IMR-90 (cell line): ENCODE results near the gene ADGRA1. TPM values are rescaled to one million over a fixed set of nuclear protein-coding genes. Genes with fewer than 3 reads are reported as not detected.

ENCODE experiments used
- ATAC-seq: fragments of 200-7000 bp; cut with Tn5 transposase; 2 replicates; pipeline ENCODE4 v1.9.1; 2020; ENCODE audit warnings: low read depth, mild to moderate bottlenecking, moderate library complexity
- BruUV-seq: library from RNA; stranded (reverse); fragments of 400-500 nt; replicated peaks from 2 replicates; lab custom pipeline; 2021; lab: Mats Ljungman, UMichigan
- CTCF ChIA-PET: fragments of 300-600 bp; formaldehyde crosslinking; extraction: SDS; loops from one replicate; lab custom pipeline; 2021; ENCODE audit warnings: antibody characterized with exemption; lab: Yijun Ruan, JAX
- POLR2A ChIA-PET: fragments of 300-600 bp; sonication (Branson Sonifier 250); formaldehyde crosslinking; loops from one replicate; lab custom pipeline; 2022; ENCODE audit warnings: antibody characterized with exemption; ENCODE audit not compliant: unreplicated experiment; lab: Charles Lee
- DNase-seq: peaks from one replicate; pipeline ENCODE4 v3.0.0; 2013
- H2AFZ ChIP-seq: replicated peaks from 2 replicates; pipeline ENCODE3; 2013; ENCODE audit warnings: low read length, mild to moderate bottlenecking; ENCODE audit not compliant: poor library complexity
- H2AK5ac ChIP-seq: 2 replicates; pipeline ENCODE4 v1.6.1; 2013; ENCODE audit warnings: low read depth, low read length, inconsistent platforms
- H2AK9ac ChIP-seq: replicated peaks from 2 replicates; pipeline ENCODE3; 2013; ENCODE audit warnings: mild to moderate bottlenecking, low read depth, low read length, moderate library complexity; ENCODE audit not compliant: poor library complexity
- H2BK120ac ChIP-seq: 2 replicates; pipeline ENCODE4 v1.6.1; 2013; ENCODE audit warnings: low read depth, low read length, inconsistent platforms
- H2BK15ac ChIP-seq: 3 replicates; pipeline ENCODE4 v1.6.1; 2013; ENCODE audit warnings: low read depth, low read length, inconsistent platforms
- H2BK20ac ChIP-seq: 2 replicates; pipeline ENCODE4 v1.6.1; 2013; ENCODE audit warnings: low read depth, mild to moderate bottlenecking, inconsistent platforms, low read length, moderate library complexity
- H2BK5ac ChIP-seq: 2 replicates; pipeline ENCODE4 v1.6.1; 2013; ENCODE audit warnings: mild to moderate bottlenecking, low read depth, low read length, inconsistent platforms; ENCODE audit not compliant: poor library complexity, severe bottlenecking
- H3K14ac ChIP-seq: replicated peaks from 2 replicates; pipeline ENCODE4 v1.6.1; 2013; ENCODE audit warnings: low read depth, low read length, inconsistent platforms
- H3K18ac ChIP-seq: 2 replicates; pipeline ENCODE4 v1.6.1; 2013; ENCODE audit warnings: low read depth, low read length, control low read depth
- H3K23ac ChIP-seq: 2 replicates; pipeline ENCODE4 v1.6.1; 2013; ENCODE audit warnings: low read depth, low read length, inconsistent platforms
- H3K27ac ChIP-seq: 2 replicates; pipeline ENCODE4 v1.5.1; 2013; ENCODE audit warnings: mild to moderate bottlenecking, control low read depth, low read length; ENCODE audit not compliant: insufficient read depth
- H3K27me3 ChIP-seq: 2 replicates; pipeline ENCODE4 v1.6.1; 2013; ENCODE audit warnings: low read length; ENCODE audit not compliant: control insufficient read depth, insufficient read depth
- H3K36me3 ChIP-seq: 2 replicates; pipeline ENCODE4 v1.6.1; 2013; ENCODE audit warnings: low read length, mixed read lengths; ENCODE audit not compliant: control insufficient read depth, insufficient read depth
- H3K4ac ChIP-seq: 2 replicates; pipeline ENCODE4 v1.6.1; 2013; ENCODE audit warnings: low read depth, low read length, inconsistent platforms
- H3K4me1 ChIP-seq: 2 replicates; pipeline ENCODE4 v1.6.1; 2013; ENCODE audit warnings: low read length, mixed read lengths; ENCODE audit not compliant: control insufficient read depth, insufficient read depth
- H3K4me2 ChIP-seq: 2 replicates; pipeline ENCODE4 v1.6.1; 2013; ENCODE audit warnings: low read depth, mild to moderate bottlenecking, control low read depth, low read length, moderate library complexity
- H3K4me3 ChIP-seq: 2 replicates; pipeline ENCODE4 v1.5.1; 2013; ENCODE audit warnings: low read depth, mild to moderate bottlenecking, control low read depth, low read length, moderate library complexity; ENCODE audit not compliant: insufficient read depth
- H3K56ac ChIP-seq: 2 replicates; pipeline ENCODE4 v1.6.1; 2013; ENCODE audit warnings: low read length, inconsistent platforms; ENCODE audit not compliant: insufficient read depth; ENCODE audit errors: extremely low read depth
- H3K79me1 ChIP-seq, 2 experiments: 2 replicates each; pipeline ENCODE4 v1.6.1; 2013; ENCODE audit warnings: low read length in 2 of 2, inconsistent platforms in 1 of 2, low read depth in 1 of 2
- H3K9ac ChIP-seq: 2 replicates; pipeline ENCODE4 v1.6.1; 2013; ENCODE audit warnings: low read depth, low read length, control low read depth
- H3K9me1 ChIP-seq: 2 replicates; pipeline ENCODE4 v1.6.1; 2013; ENCODE audit warnings: low read length, inconsistent platforms; ENCODE audit not compliant: insufficient read depth
- H3K9me3 ChIP-seq: 2 replicates; pipeline ENCODE4 v1.6.1; 2013; ENCODE audit warnings: low read length; ENCODE audit not compliant: control insufficient read depth, insufficient read depth
- H4K20me1 ChIP-seq: 2 replicates; pipeline ENCODE4 v1.6.1; 2013; ENCODE audit warnings: low read length, inconsistent platforms; ENCODE audit not compliant: insufficient read depth
- H4K5ac ChIP-seq: 2 replicates; pipeline ENCODE4 v1.6.1; 2013; ENCODE audit warnings: mild to moderate bottlenecking, low read depth, low read length, control low read depth
- H4K8ac ChIP-seq, 2 experiments: 2 replicates each; pipeline ENCODE4 v1.6.1; 2013; ENCODE audit warnings: low read depth in 2 of 2, low read length in 2 of 2, control low read depth in 1 of 2, inconsistent platforms in 1 of 2
- H4K91ac ChIP-seq: 2 replicates; pipeline ENCODE4 v1.6.1; 2013; ENCODE audit warnings: low read depth, low read length, inconsistent platforms; ENCODE audit not compliant: insufficient read depth
- BHLHE40 ChIP-seq: fragments of 150-350 bp; IDR thresholded peaks from 2 replicates; pipeline ENCODE4 v1.6.1; 2016; ENCODE audit warnings: mild to moderate bottlenecking, low read depth, low read length
- MAZ ChIP-seq: IDR thresholded peaks from 2 replicates; pipeline ENCODE4 v1.6.1; 2012; ENCODE audit warnings: low read depth, mild to moderate bottlenecking, low read length, improper control_type of control experiment, moderate library complexity, borderline replicate concordance
- MXI1 ChIP-seq: IDR thresholded peaks from 2 replicates; pipeline ENCODE4 v1.6.1; 2012; ENCODE audit warnings: low read depth, mild to moderate bottlenecking, low read length, moderate library complexity, borderline replicate concordance
- WGBS, 2 experiments: methylation state at CpG; one replicate each; pipeline versions ENCODE4 v1.1.5 to v1.1.7; 2013; ENCODE audit warnings: missing lambda C conversion rate in 2 of 2; ENCODE audit not compliant: insufficient read length in 1 of 2; ENCODE audit errors: extremely low coverage in 2 of 2; 5-methylcytosine and 5-hydroxymethylcytosine counted together
- dilution Hi-C: fragments of 300-500 bp; cut with HindIII; formaldehyde crosslinking; loops from one replicate; pipeline ENCODE4 v1.14.3; 2018; ENCODE audit warnings: low sequenced_read_pairs; ENCODE audit not compliant: unreplicated experiment
- in situ Hi-C: fragments of 300-500 bp; cut with MboI; formaldehyde crosslinking; loops from 3 replicates; pipeline ENCODE4 v1.14.3; 2019; ENCODE audit warnings: low sequenced_read_pairs, inconsistent platforms, mixed read lengths
- intact Hi-C: fragments of 100-400 bp; cut with micrococcal nuclease; formaldehyde crosslinking; loops from 2 replicates; pipeline ENCODE4 v1.10.0; 2022
- polyA plus RNA-seq, 3 experiments: library from polyadenylated mRNA; depleted of rRNA; stranded (reverse); fragments of >200 nt; gene quantifications; 2 replicates each; pipeline ENCODE4 v1.2.3, GENCODE V29; 2012; ENCODE audit warnings: low replicate concordance in 1 of 3
- total RNA-seq: library from RNA; depleted of rRNA; stranded (reverse); fragments of >200 nt; gene quantifications from 2 replicates; pipeline ENCODE4 v1.2.3, GENCODE V29; 2012
- TF ChIP-seq, protein P1 (sequence below): fragments of 150-350 bp; IDR thresholded peaks from 2 replicates; pipeline ENCODE4 v1.6.1; 2016; ENCODE audit warnings: low read depth, mild to moderate bottlenecking, low read length, moderate library complexity, borderline replicate concordance

ADGRA1 gene
- total and polyA plus RNA-seq, 2 of the 4 experiments (the other 2 are of a cell fraction): not detected

DNA sequence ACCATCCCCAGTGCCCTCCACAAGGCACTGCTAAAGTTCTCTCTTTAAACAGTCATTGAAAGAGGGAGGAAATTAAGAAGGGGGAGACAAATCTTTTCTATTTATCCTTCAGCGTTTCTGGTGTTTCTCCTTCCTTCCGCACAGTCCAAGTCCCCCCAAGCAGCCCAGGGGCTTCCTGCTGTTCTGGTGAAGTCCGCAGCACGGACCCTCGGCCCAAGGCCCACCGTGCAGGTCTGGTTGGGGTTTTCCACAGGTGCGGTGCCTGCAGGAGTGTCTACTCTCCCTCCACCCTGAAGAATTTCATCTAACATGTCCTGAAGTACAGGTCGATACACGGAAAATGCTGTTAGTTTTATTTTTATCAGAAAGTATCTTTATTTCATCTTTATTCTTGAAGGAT is 38.2 kb downstream of the ADGRA1 start:
- TF ChIP-seq MXI1 (no peak), MAZ (no peak), BHLHE40 (no peak)
- TF ChIP-seq, protein P1, sequence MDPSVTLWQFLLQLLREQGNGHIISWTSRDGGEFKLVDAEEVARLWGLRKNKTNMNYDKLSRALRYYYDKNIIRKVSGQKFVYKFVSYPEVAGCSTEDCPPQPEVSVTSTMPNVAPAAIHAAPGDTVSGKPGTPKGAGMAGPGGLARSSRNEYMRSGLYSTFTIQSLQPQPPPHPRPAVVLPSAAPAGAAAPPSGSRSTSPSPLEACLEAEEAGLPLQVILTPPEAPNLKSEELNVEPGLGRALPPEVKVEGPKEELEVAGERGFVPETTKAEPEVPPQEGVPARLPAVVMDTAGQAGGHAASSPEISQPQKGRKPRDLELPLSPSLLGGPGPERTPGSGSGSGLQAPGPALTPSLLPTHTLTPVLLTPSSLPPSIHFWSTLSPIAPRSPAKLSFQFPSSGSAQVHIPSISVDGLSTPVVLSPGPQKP: no peak
- no peak overlapping the region for H3K4ac ChIP-seq
- no peak overlapping the region for H2BK20ac ChIP-seq
- no peak overlapping the region for H2AFZ ChIP-seq
- H4K20me1 ChIP-seq: no peaks in the 10 kb centered on the region
- no peak overlapping the region for H2BK5ac ChIP-seq
- H3K27ac ChIP-seq: no peak overlapping the region
- no peaks in the 10 kb centered on the region for H3K4me1 ChIP-seq
- no peaks in the 10 kb centered on the region for H3K36me3 ChIP-seq
- H2BK15ac ChIP-seq: no peak overlapping the region
- H4K5ac ChIP-seq: no peak overlapping the region
- no peak overlapping the region for H3K14ac ChIP-seq
- DNase-seq (no peak), ATAC-seq (no peak)
- intact Hi-C loops: loop anchor here (1.0 kb wide), 1 partner anchor 222 kb away; no protein-coding TSS in a partner anchor
- no peak overlapping the region for H3K4me2 ChIP-seq
- H3K27me3 ChIP-seq: no peaks in the 10 kb centered on the region; the same call in 1 of the 2 replicates
- BruUV-seq: no TSS peak
- H4K8ac ChIP-seq: no peak overlapping the region
- peaks cover 7% of the 10 kb centered on the region; the same call in 1 of the 2 replicates for H3K9me3 ChIP-seq
- dilution Hi-C loops: no loop called here
- H2AK9ac ChIP-seq: no peak overlapping the region
- H3K4me3 ChIP-seq: no peak overlapping the region
- H4K91ac ChIP-seq: no peak overlapping the region
- no peak overlapping the region for H3K23ac ChIP-seq
- H3K9me1 ChIP-seq: no peaks in the 10 kb centered on the region
- no peak overlapping the region for H3K56ac ChIP-seq
- WGBS, 2 experiments: no CpG with 5 or more reads among the region's 9 CpGs
- no peaks in the 10 kb centered on the region for H3K79me1 ChIP-seq
- POLR2A ChIA-PET: no interaction called here
- no peak overlapping the region for H3K9ac ChIP-seq
- H2AK5ac ChIP-seq: no peak overlapping the region
- in situ Hi-C loops: loop anchor here (25.0 kb wide), 1 partner anchor 464 kb away; no protein-coding TSS in a partner anchor
- H3K18ac ChIP-seq: no peak overlapping the region
- CTCF ChIA-PET: no interaction called here
- no peak overlapping the region for H2BK120ac ChIP-seq
